Smooth muscle cell (in vitro differentiated cells): Measurements from ENCODE around the gene MSH3. TPM values are rescaled to one million over a fixed set of nuclear protein-coding genes. Genes with fewer than 3 reads are reported as not detected.

Experiments used
- DNase-seq: peaks from one replicate; lab custom pipeline; 2025; ENCODE audit not compliant: unreplicated experiment; lab: John Stamatoyannopoulos, UW
- H2AFZ ChIP-seq: fragments of 200-600 bp; sonication (generic); 2 replicates; pipeline ENCODE4 v1.6.0; 2016; ENCODE audit warnings: antibody characterized with exemption, low read depth, mild to moderate bottlenecking
- H3F3A ChIP-seq: fragments of 200-600 bp; sonication (generic); 2 replicates; pipeline ENCODE4 v1.6.0; 2017; ENCODE audit warnings: antibody characterized with exemption, low read depth
- H3K27ac ChIP-seq: fragments of 200-600 bp; sonication (generic); 2 replicates; pipeline ENCODE4 v1.5.1; 2016; ENCODE audit warnings: low read depth, mild to moderate bottlenecking
- H3K27me3 ChIP-seq: fragments of 200-600 bp; sonication (generic); 2 replicates; pipeline ENCODE4 v1.6.1; 2016; ENCODE audit warnings: low read depth, mild to moderate bottlenecking
- H3K36me3 ChIP-seq: fragments of 200-600 bp; sonication (generic); 2 replicates; pipeline ENCODE4 v1.5.1; 2016; ENCODE audit warnings: low read depth
- H3K4me1 ChIP-seq: fragments of 200-600 bp; sonication (generic); 2 replicates; pipeline ENCODE4 v1.5.1; 2016; ENCODE audit warnings: low read depth
- H3K4me2 ChIP-seq: fragments of 200-600 bp; sonication (generic); 2 replicates; pipeline ENCODE4 v1.6.0; 2016; ENCODE audit warnings: mild to moderate bottlenecking
- H3K4me3 ChIP-seq: fragments of 200-600 bp; sonication (generic); 2 replicates; pipeline ENCODE4 v1.5.1; 2016; ENCODE audit warnings: mild to moderate bottlenecking
- H3K79me2 ChIP-seq: fragments of 200-600 bp; sonication (generic); 2 replicates; pipeline ENCODE4 v1.6.0; 2016; ENCODE audit warnings: low read depth, mild to moderate bottlenecking
- H3K9ac ChIP-seq: fragments of 200-600 bp; sonication (generic); 2 replicates; pipeline ENCODE4 v1.6.0; 2016; ENCODE audit warnings: low read depth
- H3K9me3 ChIP-seq: fragments of 200-600 bp; sonication (generic); replicated peaks from 2 replicates; pipeline ENCODE4 v1.5.1; 2016; ENCODE audit warnings: low read depth
- H4K20me1 ChIP-seq: fragments of 200-600 bp; sonication (generic); 2 replicates; pipeline ENCODE4 v1.6.0; 2016; ENCODE audit warnings: low read depth
- CTCF ChIP-seq: fragments of 200-600 bp; sonication (generic); IDR thresholded peaks from 2 replicates; pipeline ENCODE4 v1.5.1; 2017; ENCODE audit warnings: borderline replicate concordance, mild to moderate bottlenecking, antibody characterized with exemption; ENCODE audit not compliant: insufficient read depth, poor library complexity, severe bottlenecking
- WGBS: methylation state at CpG from one replicate; pipeline ENCODE4 v1.1.7; 2016; ENCODE audit warnings: low lambda C conversion rate; 5-methylcytosine and 5-hydroxymethylcytosine counted together
- polyA plus RNA-seq: library from polyadenylated mRNA; unstranded; fragments of >200 nt; fragmentation: Nextera tagmentation; extraction: Ambion mirVana; gene quantifications from 2 replicates; pipeline ENCODE4 v1.2.1, GENCODE V29; 2016
- total RNA-seq: library from RNA; depleted of rRNA; stranded (reverse); fragments of >200 nt; gene quantifications from 2 replicates; pipeline ENCODE4 v1.2.3, GENCODE V29; 2014

MSH3 gene
- total and polyA plus RNA-seq, 2 experiments from 2014 or later: 5.1 to 12.6 TPM

- no peak for DNase-seq
- peaks cover 12% of the 10 kb centered on the region for H3K4me1 ChIP-seq
- H3K9me3 ChIP-seq: no peaks in the 10 kb centered on the region
- H3F3A ChIP-seq: no peaks in the 10 kb centered on the region
- H2AFZ ChIP-seq: no peak overlapping the region
- H3K4me2 ChIP-seq: no peak overlapping the region
- H4K20me1 ChIP-seq: no peaks in the 10 kb centered on the region
- no peak overlapping the region for H3K4me3 ChIP-seq
- no peak overlapping the region for H3K27ac ChIP-seq
- WGBS: 92% methylated on average over 4 of the region's 4 CpGs
- no peaks in the 10 kb centered on the region for H3K79me2 ChIP-seq
- TF ChIP-seq CTCF: no peak
- no peak overlapping the region for H3K9ac ChIP-seq
- no peaks in the 10 kb centered on the region for H3K36me3 ChIP-seq
- no peaks in the 10 kb centered on the region for H3K27me3 ChIP-seq
These were observed 51.3 kb downstream of the MSH3 start for GRCh38 chr5:80705801-80706200.

- no peaks in the 10 kb centered on the region for H3K79me2 ChIP-seq
- H3K9ac ChIP-seq: no peak overlapping the region
- 87% methylated on average over 2 of the region's 2 CpGs for WGBS
- no peak overlapping the region for H3K27ac ChIP-seq
- H3K4me1 ChIP-seq: peaks cover 3% of the 10 kb centered on the region
- H3K27me3 ChIP-seq: no peaks in the 10 kb centered on the region
- H3F3A ChIP-seq: no peaks in the 10 kb centered on the region
- no peak overlapping the region for H3K4me3 ChIP-seq
- DNase-seq: no peak
- no peaks in the 10 kb centered on the region for H3K9me3 ChIP-seq
- H3K4me2 ChIP-seq: no peak overlapping the region
- H2AFZ ChIP-seq: no peak overlapping the region
- H4K20me1 ChIP-seq: no peaks in the 10 kb centered on the region
- no peak for TF ChIP-seq CTCF
- no peaks in the 10 kb centered on the region for H3K36me3 ChIP-seq
These were observed 52.5 kb downstream of the MSH3 start for GRCh38 chr5:80706835-80707447.

- no peak for TF ChIP-seq CTCF
- DNase-seq: no peak
- 85% methylated on average over 1 of the region's 1 CpG for WGBS
These were observed 53.2 kb downstream of the MSH3 start for GRCh38 chr5:80707645-80708044.

DNA sequence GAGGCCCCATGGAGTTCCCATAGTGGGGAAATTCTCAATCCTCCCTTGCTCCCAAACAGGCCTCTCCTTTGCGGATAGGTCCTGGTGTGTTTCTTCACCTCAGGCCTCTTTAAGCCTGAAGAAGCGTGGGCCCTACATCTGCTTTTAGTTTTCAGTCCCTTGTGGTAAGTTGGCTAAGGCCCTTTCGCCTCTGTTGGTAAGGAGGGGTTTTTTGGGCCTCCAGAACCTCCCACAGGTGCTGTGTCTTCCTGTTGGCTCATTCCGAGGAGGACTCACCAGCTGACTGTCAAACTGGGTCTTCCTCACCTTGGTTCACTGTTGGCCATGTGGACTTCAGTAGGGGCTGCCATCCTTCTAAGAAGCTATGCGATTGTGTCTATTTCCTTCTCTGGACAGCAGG lies 56.8 kb downstream of the MSH3 start:
- H3K27ac ChIP-seq: no peak overlapping the region
- no peak overlapping the region for H3K4me3 ChIP-seq
- no peaks in the 10 kb centered on the region for H3K4me1 ChIP-seq
- H3K9me3 ChIP-seq: no peaks in the 10 kb centered on the region
- H3K27me3 ChIP-seq: no peaks in the 10 kb centered on the region
- no peaks in the 10 kb centered on the region for H4K20me1 ChIP-seq
- no peak overlapping the region for H2AFZ ChIP-seq
- H3F3A ChIP-seq: no peaks in the 10 kb centered on the region
- H3K9ac ChIP-seq: no peak overlapping the region
- no peaks in the 10 kb centered on the region for H3K79me2 ChIP-seq
- H3K36me3 ChIP-seq: no peaks in the 10 kb centered on the region
- TF ChIP-seq CTCF: no peak
- WGBS: 99% methylated on average over 5 of the region's 5 CpGs
- no peak for DNase-seq
- H3K4me2 ChIP-seq: no peak overlapping the region

More at GRCh38 chr5:80707645-80708044, 53.2 kb downstream of the MSH3 start:
- H3K4me1 ChIP-seq: peaks cover 3% of the 10 kb centered on the region
- no peaks in the 10 kb centered on the region for H3F3A ChIP-seq
- H3K36me3 ChIP-seq: no peaks in the 10 kb centered on the region
- no peaks in the 10 kb centered on the region for H3K79me2 ChIP-seq
- no peaks in the 10 kb centered on the region for H3K9me3 ChIP-seq
- H3K4me2 ChIP-seq: no peak overlapping the region
- H3K9ac ChIP-seq: no peak overlapping the region
- H4K20me1 ChIP-seq: no peaks in the 10 kb centered on the region
- no peak overlapping the region for H2AFZ ChIP-seq
- no peak overlapping the region for H3K4me3 ChIP-seq
- H3K27ac ChIP-seq: peak overlapping the region; percentile 24
- H3K27me3 ChIP-seq: no peaks in the 10 kb centered on the region
